ENCODE data around the gene RELCH.

The RELCH gene

GRCh38 chr18:62186499-62186773 lies 619 bp upstream of the RELCH start:
- peak; percentile 46 for DNase-seq
- in situ Hi-C loops (cut with HindIII; ENCODE audit: low pct_ligation_motif_present, low pct_unique_long_range_greater_than_20kb, low sequenced_read_pairs) = no loop called here

GRCh38 chr18:62187543-62188510 lies 772 bp downstream of the RELCH start:
- DNase-seq = peak; percentile 36
- in situ Hi-C loops (cut with HindIII; ENCODE audit: low pct_ligation_motif_present, low pct_unique_long_range_greater_than_20kb, low sequenced_read_pairs) = no loop called here

- DNase-seq = no peak
- in situ Hi-C loops (cut with HindIII; ENCODE audit: low pct_ligation_motif_present, low pct_unique_long_range_greater_than_20kb, low sequenced_read_pairs) = no loop called here
Measured at GRCh38 chr18:62189208-62189607, 2.2 kb downstream of the RELCH start.

- in situ Hi-C loops (cut with HindIII; ENCODE audit: low pct_ligation_motif_present, low pct_unique_long_range_greater_than_20kb, low sequenced_read_pairs) = no loop called here
- no peak for DNase-seq
Measured at GRCh38 chr18:62196079-62196478, 9.0 kb downstream of the RELCH start.

GRCh38 chr18:62196980-62197379 lies 9.9 kb downstream of the RELCH start:
- in situ Hi-C loops (cut with HindIII; ENCODE audit: low pct_ligation_motif_present, low pct_unique_long_range_greater_than_20kb, low sequenced_read_pairs) = no loop called here
- DNase-seq = no peak

- in situ Hi-C loops (cut with HindIII; ENCODE audit: low pct_ligation_motif_present, low pct_unique_long_range_greater_than_20kb, low sequenced_read_pairs) = no loop called here
- DNase-seq = peak; percentile 2
Measured at GRCh38 chr18:62198259-62198658, 11.2 kb downstream of the RELCH start.

- DNase-seq = no peak
- in situ Hi-C loops (cut with HindIII; ENCODE audit: low pct_ligation_motif_present, low pct_unique_long_range_greater_than_20kb, low sequenced_read_pairs) = no loop called here
Measured at GRCh38 chr18:62199629-62200028, 12.6 kb downstream of the RELCH start.

GRCh38 chr18:62200121-62200914 lies 13.3 kb downstream of the RELCH start:
- in situ Hi-C loops (cut with HindIII; ENCODE audit: low pct_ligation_motif_present, low pct_unique_long_range_greater_than_20kb, low sequenced_read_pairs) = no loop called here
- DNase-seq = no peak

- no peak for DNase-seq
- in situ Hi-C loops (cut with HindIII; ENCODE audit: low pct_ligation_motif_present, low pct_unique_long_range_greater_than_20kb, low sequenced_read_pairs) = no loop called here
Measured at GRCh38 chr18:62201870-62202269, 14.8 kb downstream of the RELCH start.

GRCh38 chr18:62205824-62206223 lies 18.8 kb downstream of the RELCH start:
- in situ Hi-C loops (cut with HindIII; ENCODE audit: low pct_ligation_motif_present, low pct_unique_long_range_greater_than_20kb, low sequenced_read_pairs) = no loop called here
- DNase-seq = no peak

GRCh38 chr18:62206593-62206992 lies 19.5 kb downstream of the RELCH start:
- in situ Hi-C loops (cut with HindIII; ENCODE audit: low pct_ligation_motif_present, low pct_unique_long_range_greater_than_20kb, low sequenced_read_pairs) = no loop called here
- DNase-seq = no peak

GRCh38 chr18:62209046-62209445 lies 22.0 kb downstream of the RELCH start:
- in situ Hi-C loops (cut with HindIII; ENCODE audit: low pct_ligation_motif_present, low pct_unique_long_range_greater_than_20kb, low sequenced_read_pairs) = no loop called here
- no peak for DNase-seq

- in situ Hi-C loops (cut with HindIII; ENCODE audit: low pct_ligation_motif_present, low pct_unique_long_range_greater_than_20kb, low sequenced_read_pairs) = no loop called here
- no peak for DNase-seq
Measured at GRCh38 chr18:62210138-62210537, 23.1 kb downstream of the RELCH start.

GRCh38 chr18:62211325-62211828 lies 24.3 kb downstream of the RELCH start:
- DNase-seq = no peak
- in situ Hi-C loops (cut with HindIII; ENCODE audit: low pct_ligation_motif_present, low pct_unique_long_range_greater_than_20kb, low sequenced_read_pairs) = no loop called here

- in situ Hi-C loops (cut with HindIII; ENCODE audit: low pct_ligation_motif_present, low pct_unique_long_range_greater_than_20kb, low sequenced_read_pairs) = no loop called here
- no peak for DNase-seq
Measured at GRCh38 chr18:62214790-62215189, 27.7 kb downstream of the RELCH start.

- in situ Hi-C loops (cut with HindIII; ENCODE audit: low pct_ligation_motif_present, low pct_unique_long_range_greater_than_20kb, low sequenced_read_pairs) = no loop called here
- no peak for DNase-seq
Measured at GRCh38 chr18:62224229-62224628, 37.2 kb downstream of the RELCH start.

- no peak for DNase-seq
- in situ Hi-C loops (cut with HindIII; ENCODE audit: low pct_ligation_motif_present, low pct_unique_long_range_greater_than_20kb, low sequenced_read_pairs) = no loop called here
Measured at GRCh38 chr18:62226047-62226446, 39.0 kb downstream of the RELCH start.

GRCh38 chr18:62236252-62236651 lies 49.2 kb downstream of the RELCH start:
- no peak for DNase-seq
- in situ Hi-C loops (cut with HindIII; ENCODE audit: low pct_ligation_motif_present, low pct_unique_long_range_greater_than_20kb, low sequenced_read_pairs) = no loop called here

GRCh38 chr18:62239475-62239874 lies 52.4 kb downstream of the RELCH start:
- no peak for DNase-seq
- in situ Hi-C loops (cut with HindIII; ENCODE audit: low pct_ligation_motif_present, low pct_unique_long_range_greater_than_20kb, low sequenced_read_pairs) = no loop called here

- no peak for DNase-seq
- in situ Hi-C loops (cut with HindIII; ENCODE audit: low pct_ligation_motif_present, low pct_unique_long_range_greater_than_20kb, low sequenced_read_pairs) = no loop called here
Measured at GRCh38 chr18:62242955-62243354, 55.9 kb downstream of the RELCH start.
